ENCODE data around the gene PTPRN2.
A peak's percentile ranks its signal among the peaks of the same experiment; 100 is the strongest.

Gene PTPRN2

DNA sequence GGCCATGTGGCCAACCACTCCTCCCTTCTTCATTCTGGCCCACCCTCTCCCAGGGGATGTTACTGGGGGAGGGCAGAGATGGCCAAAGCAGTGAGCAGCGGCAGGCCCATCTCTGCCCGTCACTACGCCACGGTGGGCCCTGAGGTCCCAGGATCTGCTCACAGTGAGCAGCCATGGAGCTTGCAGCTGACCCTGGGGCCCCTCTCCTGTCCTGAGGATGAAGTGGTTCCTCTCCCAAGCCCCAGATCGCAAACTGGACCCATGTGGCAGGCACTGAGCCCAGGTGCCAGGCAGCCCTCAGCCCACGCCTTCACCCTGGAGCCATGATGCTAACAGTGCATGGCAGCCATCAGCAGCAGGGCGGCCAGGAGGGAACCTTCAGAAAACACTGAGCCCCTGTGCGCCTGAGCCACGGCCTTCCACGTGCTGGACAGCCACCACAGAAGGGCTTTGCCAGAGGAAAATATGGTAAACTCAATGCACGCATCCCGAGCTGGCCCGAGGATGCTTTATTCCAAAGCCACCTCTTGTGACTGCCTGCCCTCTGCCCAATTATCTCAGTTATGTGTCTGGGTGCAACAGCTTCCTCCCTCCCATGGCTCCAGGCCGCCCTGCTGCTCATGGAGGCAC lies 485.7 kb downstream of the PTPRN2 start:
- DNase-seq: peak; percentile 17

- peak; percentile 31 for DNase-seq
Observed at GRCh38 chr7:158098125-158099030, 489.2 kb downstream of the PTPRN2 start.

- peak; percentile 39 for DNase-seq
Observed at GRCh38 chr7:158097453-158098124, 490.0 kb downstream of the PTPRN2 start.

DNA sequence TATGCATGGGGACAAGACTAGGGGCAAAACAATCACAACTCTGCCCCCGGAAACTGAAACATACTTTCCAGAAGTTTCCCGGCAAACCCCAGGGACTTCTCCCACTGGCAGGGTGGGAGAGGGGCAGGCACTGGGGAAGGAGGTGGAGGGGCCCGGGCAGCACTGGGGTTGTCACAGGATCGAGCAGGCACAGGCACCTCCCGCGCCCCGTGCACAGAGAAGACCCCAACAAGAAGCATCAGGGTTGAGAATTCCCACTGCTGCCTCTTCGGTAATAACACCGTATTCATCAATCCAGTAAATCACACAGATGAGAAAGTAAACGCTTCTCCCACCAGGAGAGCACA lies 490.5 kb downstream of the PTPRN2 start:
- peak; percentile 19 for DNase-seq

DNA sequence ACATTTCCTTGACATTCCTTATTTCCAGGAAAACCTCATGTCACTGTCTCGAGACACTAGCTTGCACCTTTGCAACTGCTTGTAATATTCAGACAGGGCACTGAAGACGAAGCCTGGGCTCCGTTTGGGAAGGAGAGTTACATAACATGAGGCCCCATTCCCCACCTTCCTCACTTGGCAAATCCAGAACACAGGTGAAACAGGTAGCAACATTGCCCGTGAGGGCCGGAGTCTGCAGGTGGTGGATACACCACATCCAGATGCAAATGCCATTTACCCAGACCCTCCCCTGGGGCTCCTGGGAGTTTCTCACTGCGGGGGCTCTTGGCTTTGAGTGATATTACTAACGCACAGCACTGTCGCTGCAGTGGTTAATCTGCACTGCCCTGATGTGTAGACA lies 491.0 kb downstream of the PTPRN2 start:
- DNase-seq: no peak

DNA sequence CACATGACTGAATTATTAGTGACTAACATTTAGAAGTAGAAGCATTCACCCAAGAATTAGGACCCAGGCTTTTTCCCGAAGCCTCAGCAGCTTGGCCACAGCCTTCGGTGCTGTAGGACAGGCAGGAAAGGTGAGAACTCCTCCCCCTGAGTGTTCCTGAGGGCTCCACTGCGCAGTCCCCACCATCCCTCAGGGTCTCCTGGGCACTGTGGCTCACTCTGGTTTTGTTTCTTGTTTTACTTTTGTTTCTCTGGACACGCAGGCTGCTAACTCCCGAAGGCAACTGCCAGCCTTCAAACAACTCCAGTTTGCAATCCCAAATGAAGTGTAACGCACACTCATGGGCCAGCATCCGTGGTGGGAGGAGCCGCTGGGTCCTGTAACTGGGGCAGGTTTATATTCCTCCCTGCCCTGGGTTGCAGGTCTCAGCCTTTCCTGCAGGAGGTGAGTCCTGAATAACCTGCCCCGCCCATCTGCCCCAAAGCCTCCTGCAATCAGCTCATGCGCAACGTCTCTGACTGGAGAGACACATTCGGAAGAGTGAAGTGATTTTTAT lies 492.9 kb downstream of the PTPRN2 start:
- DNase-seq: peak; percentile 13

- DNase-seq: no peak
Observed at GRCh38 chr7:158094046-158094445, 493.6 kb downstream of the PTPRN2 start.

GRCh38 chr7:158093156-158093796 lies 494.3 kb downstream of the PTPRN2 start:
- DNase-seq: peak; percentile 16

GRCh38 chr7:158087196-158087595 lies 500.4 kb downstream of the PTPRN2 start:
- DNase-seq: no peak

DNA sequence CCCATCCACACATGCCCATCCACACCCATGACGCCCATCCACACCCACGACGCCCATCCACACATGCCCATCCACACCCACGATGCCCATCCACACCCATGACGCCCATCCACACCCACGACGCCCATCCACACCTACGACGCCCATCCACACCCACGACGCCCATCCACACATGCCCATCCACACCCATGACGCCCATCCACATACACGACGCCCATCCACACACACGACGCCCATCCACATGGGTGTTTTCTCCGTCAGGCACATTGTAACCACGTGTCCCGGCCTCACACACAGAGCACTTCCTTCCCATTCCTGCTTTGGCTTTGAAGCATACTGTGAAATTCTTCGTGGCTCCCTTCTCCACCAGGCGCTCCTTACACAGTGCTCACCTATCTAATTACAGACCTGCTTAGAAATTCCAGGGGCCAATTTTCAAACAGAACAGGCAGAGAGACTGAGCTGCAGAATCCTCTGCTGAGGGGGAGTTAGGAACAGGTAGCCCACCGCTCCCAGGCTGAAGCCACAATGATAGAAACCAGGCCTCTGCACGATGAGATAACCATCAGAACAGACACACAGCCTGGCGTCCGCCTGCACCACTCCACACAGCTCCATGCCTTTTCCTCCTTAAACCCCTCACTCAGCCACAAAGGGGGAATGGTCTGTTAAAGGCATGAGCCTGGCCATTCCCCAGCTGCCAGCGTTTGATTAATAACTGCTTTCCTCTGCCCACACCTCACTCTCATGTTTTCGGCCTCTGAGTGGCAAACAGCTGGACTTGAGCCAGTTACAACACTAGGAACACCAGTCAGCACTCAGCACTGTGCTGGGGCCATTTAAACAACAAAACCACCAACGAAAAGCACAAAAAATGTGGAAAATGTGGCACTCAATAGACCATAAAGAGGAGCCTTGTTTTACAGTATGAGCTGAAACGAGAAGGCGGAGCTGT lies 501.6 kb downstream of the PTPRN2 start:
- no peak for DNase-seq

GRCh38 chr7:158084555-158084954 lies 503.1 kb downstream of the PTPRN2 start:
- no peak for DNase-seq

DNA sequence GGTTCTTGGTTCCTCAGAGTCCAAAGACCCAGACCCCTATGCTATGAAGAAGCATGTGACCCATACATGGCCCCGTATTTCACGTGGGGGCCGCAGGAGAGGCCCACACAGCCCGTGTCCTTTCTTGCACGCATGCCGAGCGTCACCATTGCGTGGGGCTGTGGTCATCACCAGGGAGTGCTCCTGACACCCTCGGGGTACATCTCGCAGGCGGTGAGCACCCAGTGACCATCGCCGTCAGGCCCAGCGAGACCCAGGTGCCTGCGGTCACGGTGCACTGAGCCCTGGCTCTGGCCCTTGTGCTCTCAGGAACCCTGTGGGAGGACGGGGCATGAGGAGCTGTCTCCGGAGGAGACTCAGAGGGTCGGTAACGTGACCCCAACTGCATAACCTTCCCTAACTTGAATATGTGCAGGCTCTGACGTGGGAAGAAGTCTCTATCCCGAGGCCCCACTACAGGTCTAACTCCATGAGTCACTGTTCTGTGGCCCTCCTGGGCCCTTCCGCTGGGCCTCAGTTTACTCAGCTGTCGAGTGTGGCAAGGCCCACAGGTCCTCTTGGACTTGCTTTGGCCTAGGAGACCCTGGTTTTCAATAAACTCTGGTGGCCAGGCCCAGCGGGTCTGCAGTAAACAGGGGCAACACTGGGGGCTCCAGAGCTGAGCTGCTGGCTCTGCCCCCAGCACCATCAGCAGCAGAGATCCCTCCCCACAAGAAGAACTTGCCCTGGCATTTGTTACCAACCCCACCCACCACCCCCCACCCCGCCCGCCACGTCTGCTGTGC lies 503.9 kb downstream of the PTPRN2 start:
- no peak for DNase-seq

- DNase-seq: no peak
Observed at GRCh38 chr7:158082761-158083160, 504.9 kb downstream of the PTPRN2 start.

DNA sequence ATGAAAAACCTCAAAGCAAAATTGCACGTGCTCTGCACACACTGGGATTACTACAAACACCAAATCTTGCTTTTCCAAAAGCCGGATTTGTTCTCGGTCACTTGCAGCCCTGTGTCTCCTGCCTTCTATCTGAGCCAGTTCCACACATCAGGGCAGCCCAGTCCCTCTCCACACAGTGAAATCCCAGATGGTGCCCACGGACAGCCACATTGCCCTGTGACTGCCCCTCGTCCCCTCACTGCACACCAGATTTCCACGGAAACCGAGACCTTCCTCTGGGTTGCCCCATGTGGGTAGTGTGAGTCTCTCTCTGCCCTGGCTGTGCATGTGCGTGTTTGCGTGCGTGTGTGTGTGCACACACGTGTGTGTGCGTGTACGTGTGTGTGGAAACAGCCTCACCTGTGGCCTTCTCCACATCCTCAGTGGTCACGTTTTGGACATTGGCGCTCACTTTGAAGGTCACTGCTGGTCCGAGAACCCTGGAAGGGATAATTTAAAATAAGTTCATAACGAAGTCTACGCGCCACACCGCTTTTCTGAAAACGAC lies 506.7 kb downstream of the PTPRN2 start:
- no peak for DNase-seq

GRCh38 chr7:158077934-158078910 lies 509.4 kb downstream of the PTPRN2 start:
- DNase-seq: no peak

GRCh38 chr7:158077151-158077840 lies 510.3 kb downstream of the PTPRN2 start:
- DNase-seq: no peak

- DNase-seq: no peak
Observed at GRCh38 chr7:158076656-158077055, 511.0 kb downstream of the PTPRN2 start.

- no peak for DNase-seq
Observed at GRCh38 chr7:158076215-158076614, 511.4 kb downstream of the PTPRN2 start.

DNA sequence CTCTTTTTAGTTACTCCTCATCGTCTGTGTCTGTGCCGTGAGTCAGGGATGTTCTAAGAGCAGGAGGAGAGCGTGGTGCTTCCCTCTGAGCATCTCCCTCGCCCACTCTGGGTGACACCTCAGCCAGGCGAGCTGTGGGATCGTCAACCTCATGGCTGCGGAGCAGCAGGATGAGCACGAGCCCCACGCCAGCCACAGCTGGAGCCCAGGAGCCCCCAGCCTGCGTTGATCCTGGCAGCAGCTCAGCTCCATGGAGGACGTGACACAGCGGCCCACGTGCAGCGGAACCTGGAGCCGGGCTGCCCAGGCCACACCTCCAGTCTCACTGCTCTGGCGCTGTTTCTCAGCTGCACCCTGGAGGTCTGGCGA lies 512.0 kb downstream of the PTPRN2 start:
- no peak for DNase-seq
